Measurements from ENCODE around the gene OR12D1.

Gene OR12D1

DNA sequence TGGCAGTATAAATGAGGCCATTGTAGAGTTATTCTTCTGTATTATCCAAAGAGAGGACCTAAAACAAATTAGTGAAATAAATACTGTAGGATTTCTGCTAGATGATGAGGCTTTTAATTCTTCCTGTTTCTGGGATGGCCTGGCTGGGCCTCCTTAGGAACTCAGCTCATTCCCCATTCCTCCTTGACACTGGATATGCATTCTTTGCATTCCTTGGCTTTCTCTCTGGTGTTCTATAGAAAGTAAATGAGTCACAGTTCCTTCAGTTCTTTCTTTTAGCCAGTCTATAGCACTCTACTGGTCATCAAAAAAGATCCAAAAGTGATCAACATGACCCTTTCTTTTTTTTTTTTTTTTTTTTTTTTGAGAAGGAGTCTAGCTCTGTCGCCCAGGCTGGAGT, 32.9 kb downstream of the OR12D1 start:
- H3K9ac ChIP-seq (ENCODE audit: low read length), result no peak overlapping the region
- no peak overlapping the region for H3K4me3 ChIP-seq (ENCODE audit: low read length)
- no peak overlapping the region for H3K4me2 ChIP-seq (ENCODE audit: low read depth, low read length)
- no peaks in the 10 kb centered on the region for H3K9me3 ChIP-seq (replicated peaks; ENCODE audit: insufficient read depth, low read length)
- no peaks in the 10 kb centered on the region for H3K27me3 ChIP-seq (replicated peaks; ENCODE audit: insufficient read depth, low read length)
- no peak for TF ChIP-seq EZH2phosphoT487 (IDR thresholded peaks at IDR 0.05; ENCODE audit: low read length)
- TF ChIP-seq EZH2 (optimal IDR thresholded peaks at IDR 0.05; ENCODE audit: low read depth, low read length), result no peak
- TF ChIP-seq, protein P1, sequence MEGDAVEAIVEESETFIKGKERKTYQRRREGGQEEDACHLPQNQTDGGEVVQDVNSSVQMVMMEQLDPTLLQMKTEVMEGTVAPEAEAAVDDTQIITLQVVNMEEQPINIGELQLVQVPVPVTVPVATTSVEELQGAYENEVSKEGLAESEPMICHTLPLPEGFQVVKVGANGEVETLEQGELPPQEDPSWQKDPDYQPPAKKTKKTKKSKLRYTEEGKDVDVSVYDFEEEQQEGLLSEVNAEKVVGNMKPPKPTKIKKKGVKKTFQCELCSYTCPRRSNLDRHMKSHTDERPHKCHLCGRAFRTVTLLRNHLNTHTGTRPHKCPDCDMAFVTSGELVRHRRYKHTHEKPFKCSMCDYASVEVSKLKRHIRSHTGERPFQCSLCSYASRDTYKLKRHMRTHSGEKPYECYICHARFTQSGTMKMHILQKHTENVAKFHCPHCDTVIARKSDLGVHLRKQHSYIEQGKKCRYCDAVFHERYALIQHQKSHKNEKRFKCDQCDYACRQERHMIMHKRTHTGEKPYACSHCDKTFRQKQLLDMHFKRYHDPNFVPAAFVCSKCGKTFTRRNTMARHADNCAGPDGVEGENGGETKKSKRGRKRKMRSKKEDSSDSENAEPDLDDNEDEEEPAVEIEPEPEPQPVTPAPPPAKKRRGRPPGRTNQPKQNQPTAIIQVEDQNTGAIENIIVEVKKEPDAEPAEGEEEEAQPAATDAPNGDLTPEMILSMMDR (IDR thresholded peaks at IDR 0.05; ENCODE audit: low read length), result no peak
- no peaks in the 10 kb centered on the region for H3K4me1 ChIP-seq (ENCODE audit: low read length)
- H3K79me2 ChIP-seq (ENCODE audit: low read length), result no peaks in the 10 kb centered on the region
- H3K36me3 ChIP-seq (replicated peaks; ENCODE audit: insufficient read depth, low read length), result no peaks in the 10 kb centered on the region
- no peak for DNase-seq
- H3F3A ChIP-seq (ENCODE audit: insufficient read depth, low read length), result no peaks in the 10 kb centered on the region
- H3K27ac ChIP-seq (ENCODE audit: low read length), result no peak overlapping the region
- H3K9me2 ChIP-seq (replicated peaks; ENCODE audit: insufficient read depth, low read length), result no peaks in the 10 kb centered on the region
- no peaks in the 10 kb centered on the region for H4K20me1 ChIP-seq (ENCODE audit: insufficient read depth, low read length)
- no peak overlapping the region for H2AFZ ChIP-seq (ENCODE audit: low read length)

DNA sequence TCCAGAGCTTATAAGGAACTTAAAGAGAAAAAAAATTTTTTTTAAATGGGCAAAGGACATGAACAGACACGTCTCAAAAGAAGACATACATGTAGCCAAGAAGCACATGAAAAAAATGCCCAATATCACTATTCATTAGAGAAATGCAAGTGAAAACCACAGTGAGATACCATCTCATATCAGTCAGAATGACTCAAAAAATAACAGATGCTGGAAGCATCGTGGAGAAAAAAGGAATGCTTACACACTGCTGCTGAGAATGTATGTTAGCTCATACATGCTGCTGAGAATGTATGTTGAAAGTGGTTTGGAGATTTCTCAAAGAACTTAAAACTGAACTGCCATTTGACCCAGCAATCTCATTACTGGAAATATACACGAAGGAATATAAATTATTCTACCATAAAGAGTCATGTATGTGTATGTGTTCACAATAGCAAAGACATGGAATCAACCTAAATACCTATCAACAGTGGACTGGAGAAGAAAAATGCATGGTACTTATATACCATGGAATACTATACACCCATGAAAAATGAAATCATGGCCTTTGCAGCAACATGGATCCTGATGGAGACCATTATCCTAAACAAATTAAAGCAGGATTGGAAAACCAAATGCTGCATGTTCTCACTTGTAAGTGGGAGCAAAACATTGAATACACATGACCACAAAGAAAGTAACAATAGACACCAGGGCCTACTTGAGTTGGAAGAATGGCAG, 36.9 kb downstream of the OR12D1 start:
- Histone ChIP-seq H3F3A (ENCODE audit: insufficient read depth, low read length) (no peaks in the 10 kb centered on the region), H3K9ac (ENCODE audit: low read length) (no peak overlapping the region), H3K9me2 (replicated peaks; ENCODE audit: insufficient read depth, low read length) (no peaks in the 10 kb centered on the region), H3K4me1 (ENCODE audit: low read length) (no peaks in the 10 kb centered on the region), H2AFZ (ENCODE audit: low read length) (no peak overlapping the region), H3K27me3 (replicated peaks; ENCODE audit: insufficient read depth, low read length) (no peaks in the 10 kb centered on the region), H3K36me3 (replicated peaks; ENCODE audit: insufficient read depth, low read length) (no peaks in the 10 kb centered on the region), H3K79me2 (ENCODE audit: low read length) (no peaks in the 10 kb centered on the region), H3K4me2 (ENCODE audit: low read depth, low read length) (no peak overlapping the region), H3K9me3 (replicated peaks; ENCODE audit: insufficient read depth, low read length) (no peaks in the 10 kb centered on the region), H3K27ac (ENCODE audit: low read length) (no peak overlapping the region), H4K20me1 (ENCODE audit: insufficient read depth, low read length) (no peaks in the 10 kb centered on the region), H3K4me3 (ENCODE audit: low read length) (no peak overlapping the region)
- TF ChIP-seq EZH2 (optimal IDR thresholded peaks at IDR 0.05; ENCODE audit: low read depth, low read length) (no peak), EZH2phosphoT487 (IDR thresholded peaks at IDR 0.05; ENCODE audit: low read length) (no peak)
- TF ChIP-seq, protein P1 (IDR thresholded peaks at IDR 0.05; ENCODE audit: low read length), result no peak
- DNase-seq, result no peak

DNA sequence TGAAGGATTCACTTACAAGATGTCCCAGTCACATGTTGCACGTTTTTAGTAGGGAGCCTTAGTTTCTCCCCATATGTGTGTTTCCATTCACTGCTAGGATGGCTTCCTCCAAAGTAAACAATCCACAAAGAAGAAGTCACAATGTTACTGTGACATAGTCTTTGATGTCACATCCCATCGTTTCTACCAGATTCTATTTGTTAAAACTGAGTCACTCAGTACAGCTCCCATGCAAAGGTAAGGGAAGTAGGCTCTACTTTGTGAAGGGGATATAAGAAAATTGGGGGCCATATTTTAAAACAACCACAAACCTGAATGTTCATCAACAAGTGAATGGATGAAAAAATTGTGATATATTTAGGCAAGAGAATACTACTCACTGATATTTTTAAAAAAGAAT, 42.2 kb downstream of the OR12D1 start, which contains the start of the genes OR11A1 and OR2H1:
TSS of gene OR11A1 (minus strand) at position 101 of the 400 bp plus-strand sequence. CDS start 29,430 bp downstream, outside the sequence.
TSS of gene OR2H1 (plus strand) at position 185 of the 400 bp plus-strand sequence. CDS start 4,615 bp downstream, outside the sequence.
- Histone ChIP-seq H3K36me3 (replicated peaks; ENCODE audit: insufficient read depth, low read length) (no peaks in the 10 kb centered on the region), H3K4me2 (ENCODE audit: low read depth, low read length) (no peak within 1 kb of the TSS), H4K20me1 (ENCODE audit: insufficient read depth, low read length) (no peaks in the 10 kb centered on the region), H3K79me2 (ENCODE audit: low read length) (no peaks in the 10 kb centered on the region), H3K9ac (ENCODE audit: low read length) (no peak within 1 kb of the TSS), H3F3A (ENCODE audit: insufficient read depth, low read length) (no peaks in the 10 kb centered on the region), H3K4me1 (ENCODE audit: low read length) (no peaks in the 10 kb centered on the region), H3K27ac (ENCODE audit: low read length) (no peak within 1 kb of the TSS), H3K9me3 (replicated peaks; ENCODE audit: insufficient read depth, low read length) (no peaks in the 10 kb centered on the region), H2AFZ (ENCODE audit: low read length) (no peak within 1 kb of the TSS), H3K27me3 (replicated peaks; ENCODE audit: insufficient read depth, low read length) (no peaks in the 10 kb centered on the region), H3K9me2 (replicated peaks; ENCODE audit: insufficient read depth, low read length) (no peaks in the 10 kb centered on the region), H3K4me3 (ENCODE audit: low read length) (no peak within 1 kb of the TSS)
- no peak for DNase-seq
- no peak for TF ChIP-seq EZH2phosphoT487 (IDR thresholded peaks at IDR 0.05; ENCODE audit: low read length)
- TF ChIP-seq EZH2 (optimal IDR thresholded peaks at IDR 0.05; ENCODE audit: low read depth, low read length), result no peak
- TF ChIP-seq, protein P1 (IDR thresholded peaks at IDR 0.05; ENCODE audit: low read length), result no peak
